PC-3 (cell line): Measurements from ENCODE around the gene CLSTN1.

ENCODE experiments used
- EZH2phosphoT487 ChIP-seq: fragments of 300-600 bp; sonication (generic); IDR thresholded peaks from 2 replicates; pipeline ENCODE4 v1.6.1; 2018; ENCODE audit warnings: mild to moderate bottlenecking, antibody characterized with exemption, low read length, borderline replicate concordance
- TF ChIP-seq, protein P1 (sequence below): fragments of 300-600 bp; sonication (generic); conservative IDR thresholded peaks from 2 replicates; pipeline ENCODE4 v1.5.1; 2017; ENCODE audit warnings: antibody characterized with exemption, low read depth, mild to moderate bottlenecking, low read length

- TF ChIP-seq, protein P1, sequence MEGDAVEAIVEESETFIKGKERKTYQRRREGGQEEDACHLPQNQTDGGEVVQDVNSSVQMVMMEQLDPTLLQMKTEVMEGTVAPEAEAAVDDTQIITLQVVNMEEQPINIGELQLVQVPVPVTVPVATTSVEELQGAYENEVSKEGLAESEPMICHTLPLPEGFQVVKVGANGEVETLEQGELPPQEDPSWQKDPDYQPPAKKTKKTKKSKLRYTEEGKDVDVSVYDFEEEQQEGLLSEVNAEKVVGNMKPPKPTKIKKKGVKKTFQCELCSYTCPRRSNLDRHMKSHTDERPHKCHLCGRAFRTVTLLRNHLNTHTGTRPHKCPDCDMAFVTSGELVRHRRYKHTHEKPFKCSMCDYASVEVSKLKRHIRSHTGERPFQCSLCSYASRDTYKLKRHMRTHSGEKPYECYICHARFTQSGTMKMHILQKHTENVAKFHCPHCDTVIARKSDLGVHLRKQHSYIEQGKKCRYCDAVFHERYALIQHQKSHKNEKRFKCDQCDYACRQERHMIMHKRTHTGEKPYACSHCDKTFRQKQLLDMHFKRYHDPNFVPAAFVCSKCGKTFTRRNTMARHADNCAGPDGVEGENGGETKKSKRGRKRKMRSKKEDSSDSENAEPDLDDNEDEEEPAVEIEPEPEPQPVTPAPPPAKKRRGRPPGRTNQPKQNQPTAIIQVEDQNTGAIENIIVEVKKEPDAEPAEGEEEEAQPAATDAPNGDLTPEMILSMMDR = no peak
- no peak for TF ChIP-seq EZH2phosphoT487
Observed at GRCh38 chr1:9688599-9688998, 135.2 kb downstream of the CLSTN1 start.
